CD14-positive monocyte (primary cell): ENCODE measurements around the gene TIAM1. TPM values are rescaled to one million over a fixed set of nuclear protein-coding genes. Genes with fewer than 3 reads are reported as not detected.
A peak's percentile ranks its signal among the peaks of the same experiment; 100 is the strongest.

Source experiments
- DNase-seq, 3 donors: peaks; one replicate each; pipeline ENCODE4 v3.0.0-alpha.2; 2011 to 2022
- H2AFZ ChIP-seq: 2 replicates; pipeline ENCODE4 v1.6.0; 2012; ENCODE audit warnings: mild to moderate bottlenecking, low read depth, low read length, inconsistent platforms; ENCODE audit not compliant: insufficient read depth, poor library complexity, severe bottlenecking
- H3K27ac ChIP-seq, 2 donors: 1 replicate in 1 of 2; 2 replicates in 1 of 2; pipeline ENCODE4 v1.5.1; 2012 to 2013; ENCODE audit warnings: low read length in 2 of 2, control low read depth in 1 of 2, inconsistent platforms in 1 of 2, low read depth in 1 of 2, mild to moderate bottlenecking in 1 of 2
- H3K27me3 ChIP-seq, 2 donors: one replicate each; pipeline versions ENCODE4 v1.6.0 to v1.6.1; 2011 to 2013; ENCODE audit warnings: low read length in 2 of 2; ENCODE audit not compliant: control insufficient read depth in 2 of 2, insufficient read depth in 2 of 2
- H3K36me3 ChIP-seq, 2 donors: replicated peaks in 1 of 2; 1 replicate in 1 of 2; 2 replicates in 1 of 2; pipeline versions ENCODE4 v1.5.1 to v1.6.1; 2012 to 2013; ENCODE audit warnings: low read length in 2 of 2, control low read depth in 1 of 2, inconsistent platforms in 1 of 2, mild to moderate bottlenecking in 1 of 2; ENCODE audit not compliant: insufficient read depth in 2 of 2, control insufficient read depth in 1 of 2
- H3K4me1 ChIP-seq, 2 donors: 1 replicate in 1 of 2; 2 replicates in 1 of 2; pipeline versions ENCODE4 v1.5.1 to v1.6.1; 2012 to 2013; ENCODE audit warnings: low read length in 2 of 2, control low read depth in 1 of 2, inconsistent platforms in 1 of 2, mild to moderate bottlenecking in 1 of 2, moderate library complexity in 1 of 2; ENCODE audit not compliant: insufficient read depth in 2 of 2, control insufficient read depth in 1 of 2
- H3K4me2 ChIP-seq: replicated peaks from 2 replicates; pipeline ENCODE3; 2012; ENCODE audit warnings: low read length, moderate library complexity, mild to moderate bottlenecking; ENCODE audit not compliant: poor library complexity, severe bottlenecking; ENCODE audit errors: extremely low read depth
- H3K4me3 ChIP-seq, 3 experiments: fragments of 200-600 bp in 1 of 3; sonication (generic) in 1 of 3; replicated peaks in 1 of 3; 1 replicate in 2 of 3; 2 replicates in 1 of 3; pipeline ENCODE4 v1.5.1; 2011 to 2013; ENCODE audit warnings: low read length in 3 of 3, mild to moderate bottlenecking in 3 of 3, control low read depth in 2 of 3, low read depth in 2 of 3, inconsistent platforms in 1 of 3, moderate library complexity in 1 of 3
- H3K79me2 ChIP-seq: 2 replicates; pipeline ENCODE4 v1.6.0; 2012; ENCODE audit warnings: mild to moderate bottlenecking, control low read depth, inconsistent platforms, low read length, moderate library complexity; ENCODE audit not compliant: insufficient read depth
- H3K9ac ChIP-seq: 2 replicates; pipeline ENCODE4 v1.6.0; 2017; ENCODE audit warnings: low read length, mild to moderate bottlenecking; ENCODE audit not compliant: insufficient read depth, poor library complexity, severe bottlenecking
- H3K9me3 ChIP-seq, 2 donors: replicated peaks in 1 of 2; 1 replicate in 1 of 2; 2 replicates in 1 of 2; pipeline versions ENCODE4 v1.5.1 to v1.6.1; 2012 to 2013; ENCODE audit warnings: low read length in 2 of 2, control low read depth in 1 of 2; ENCODE audit not compliant: control insufficient read depth in 1 of 2, insufficient read depth in 1 of 2
- H4K20me1 ChIP-seq: 2 replicates; pipeline ENCODE4 v1.6.0; 2012; ENCODE audit warnings: mild to moderate bottlenecking, low read length, control low read depth, moderate library complexity; ENCODE audit not compliant: insufficient read depth
- H3K27ac Mint-ChIP-seq, 7 donors: one replicate each; pipeline ENCODE4 v1.8.0; 2020; ENCODE audit warnings: mild to moderate bottlenecking in 7 of 7, mixed read lengths in 7 of 7, moderate library complexity in 6 of 7, inconsistent platforms in 2 of 7
- H3K27me3 Mint-ChIP-seq, 3 donors: one replicate each; pipeline ENCODE4 v1.8.0; 2021 to 2022; ENCODE audit warnings: low read depth in 3 of 3, mild to moderate bottlenecking in 3 of 3, mixed read lengths in 3 of 3, moderate library complexity in 3 of 3, inconsistent platforms in 1 of 3
- H3K36me3 Mint-ChIP-seq, 2 donors: one replicate each; pipeline ENCODE4 v1.8.0; 2020; ENCODE audit warnings: mixed read lengths in 2 of 2, inconsistent platforms in 1 of 2, mild to moderate bottlenecking in 1 of 2
- H3K4me1 Mint-ChIP-seq: one replicate; pipeline ENCODE4 v1.8.0; 2020; ENCODE audit warnings: mild to moderate bottlenecking, mixed read lengths
- H3K4me3 Mint-ChIP-seq, 2 donors: one replicate each; pipeline ENCODE4 v1.8.0; 2020; ENCODE audit warnings: mild to moderate bottlenecking in 2 of 2, mixed read lengths in 2 of 2, moderate library complexity in 1 of 2
- H3K9me3 Mint-ChIP-seq, 7 donors: one replicate each; pipeline ENCODE4 v1.8.0; 2020 to 2022; ENCODE audit warnings: mixed read lengths in 7 of 7, mild to moderate bottlenecking in 6 of 7, moderate library complexity in 6 of 7, inconsistent platforms in 2 of 7
- WGBS: methylation state at CpG from one replicate; pipeline ENCODE4 v1.1.5; 2013; ENCODE audit warnings: missing lambda C conversion rate; ENCODE audit not compliant: insufficient coverage; 5-methylcytosine and 5-hydroxymethylcytosine counted together
- intact Hi-C, 2 donors: fragments of 100-400 bp; cut with micrococcal nuclease; formaldehyde crosslinking; loops; one replicate each; pipeline versions ENCODE4 v1.15.0 to v1.15.1; 2023
- polyA minus RNA-seq: library from RNA; depleted of rRNA, polyadenylated mRNA; stranded (reverse); fragments of >200 nt; gene quantifications from 2 replicates; pipeline ENCODE4 v1.2.3, GENCODE V29; 2012
- polyA plus RNA-seq, 3 donors: library from polyadenylated mRNA; depleted of rRNA in 1 of 3; unstranded in 2 of 3; stranded (reverse) in 1 of 3; fragments of 300-500 nt in 2 of 3; fragments of >200 nt in 1 of 3; fragmentation: Illumina TruSeq in 2 of 3; gene quantifications; 1 replicate in 2 of 3; 2 replicates in 1 of 3; pipeline ENCODE4 v1.2.3, GENCODE V29; 2012 to 2021
- total RNA-seq, 12 experiments: library from RNA in 1 of 12; stranded (reverse) in 1 of 12; fragments of 120-200 nt in 1 of 12; gene quantifications; one replicate each; pipeline ENCODE4 v1.2.4 and lab custom pipeline; 2013 to 2026; ENCODE audit warnings: mixed read lengths in 6 of 12, inconsistent platforms in 1 of 12
- TF ChIP-seq, protein P1 (sequence below): fragments of 200-600 bp; IDR thresholded peaks from one replicate; pipeline ENCODE4 v1.8.0; 2022; ENCODE audit warnings: antibody characterized with exemption, mild to moderate bottlenecking

Gene TIAM1, protein sequence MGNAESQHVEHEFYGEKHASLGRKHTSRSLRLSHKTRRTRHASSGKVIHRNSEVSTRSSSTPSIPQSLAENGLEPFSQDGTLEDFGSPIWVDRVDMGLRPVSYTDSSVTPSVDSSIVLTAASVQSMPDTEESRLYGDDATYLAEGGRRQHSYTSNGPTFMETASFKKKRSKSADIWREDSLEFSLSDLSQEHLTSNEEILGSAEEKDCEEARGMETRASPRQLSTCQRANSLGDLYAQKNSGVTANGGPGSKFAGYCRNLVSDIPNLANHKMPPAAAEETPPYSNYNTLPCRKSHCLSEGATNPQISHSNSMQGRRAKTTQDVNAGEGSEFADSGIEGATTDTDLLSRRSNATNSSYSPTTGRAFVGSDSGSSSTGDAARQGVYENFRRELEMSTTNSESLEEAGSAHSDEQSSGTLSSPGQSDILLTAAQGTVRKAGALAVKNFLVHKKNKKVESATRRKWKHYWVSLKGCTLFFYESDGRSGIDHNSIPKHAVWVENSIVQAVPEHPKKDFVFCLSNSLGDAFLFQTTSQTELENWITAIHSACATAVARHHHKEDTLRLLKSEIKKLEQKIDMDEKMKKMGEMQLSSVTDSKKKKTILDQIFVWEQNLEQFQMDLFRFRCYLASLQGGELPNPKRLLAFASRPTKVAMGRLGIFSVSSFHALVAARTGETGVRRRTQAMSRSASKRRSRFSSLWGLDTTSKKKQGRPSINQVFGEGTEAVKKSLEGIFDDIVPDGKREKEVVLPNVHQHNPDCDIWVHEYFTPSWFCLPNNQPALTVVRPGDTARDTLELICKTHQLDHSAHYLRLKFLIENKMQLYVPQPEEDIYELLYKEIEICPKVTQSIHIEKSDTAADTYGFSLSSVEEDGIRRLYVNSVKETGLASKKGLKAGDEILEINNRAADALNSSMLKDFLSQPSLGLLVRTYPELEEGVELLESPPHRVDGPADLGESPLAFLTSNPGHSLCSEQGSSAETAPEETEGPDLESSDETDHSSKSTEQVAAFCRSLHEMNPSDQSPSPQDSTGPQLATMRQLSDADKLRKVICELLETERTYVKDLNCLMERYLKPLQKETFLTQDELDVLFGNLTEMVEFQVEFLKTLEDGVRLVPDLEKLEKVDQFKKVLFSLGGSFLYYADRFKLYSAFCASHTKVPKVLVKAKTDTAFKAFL (N-terminal part only)
- 69.5 TPM for total RNA-seq (2013)
- polyA plus RNA-seq (10 to 100 TPM; 17.7 to 55.0 (median 45.3) TPM), polyA minus RNA-seq (98.0 and 103 TPM in 2 replicates), total RNA-seq (lab: John Stamatoyannopoulos, UW) (25.1 to 189 (median 129) reads per million in 11 experiments)

DNA sequence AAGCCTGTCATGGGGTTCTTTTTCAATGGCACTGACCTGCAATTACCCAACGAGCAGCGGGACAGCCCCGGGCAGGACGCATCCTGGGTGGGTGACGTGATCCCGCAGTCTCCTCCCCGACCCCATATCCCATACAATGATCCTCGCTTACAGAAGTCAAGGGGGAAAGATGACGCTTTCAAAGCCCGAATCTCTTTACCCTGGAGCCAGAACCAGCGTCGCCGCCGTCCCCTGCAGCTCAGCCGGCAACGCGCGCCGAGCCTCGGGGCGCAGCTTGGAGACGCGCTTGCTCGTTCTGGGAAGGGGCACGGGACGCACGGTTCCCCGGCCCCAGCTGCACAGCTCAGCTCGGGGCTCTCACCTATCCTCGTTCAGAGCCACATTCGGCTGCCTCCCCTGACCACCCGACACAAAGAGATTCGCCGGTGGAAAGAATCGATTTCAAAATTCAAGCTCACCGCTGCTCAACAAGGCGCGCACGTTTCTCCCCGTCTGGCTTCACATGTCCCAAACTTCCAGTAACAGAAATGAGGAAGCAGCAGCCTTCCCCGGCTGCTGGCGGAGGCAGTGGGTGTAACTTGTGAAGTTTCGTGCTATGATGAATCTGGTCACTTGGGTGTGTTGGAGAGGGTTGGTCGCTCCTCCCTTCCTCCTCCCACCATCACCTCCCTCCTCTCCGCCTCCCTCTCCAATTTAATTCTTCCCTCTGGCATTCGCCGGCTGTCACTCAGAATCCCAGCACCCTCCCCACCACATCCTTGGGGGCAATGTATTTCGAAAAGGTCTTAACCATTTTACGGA, at the start of gene TIAM1:
TIAM1 (minus strand) TSS at position 582 of the 801 bp plus-strand sequence. CDS start 77,289 bp downstream, outside the sequence.
- peak; percentile 70 to 75 (median 75) for DNase-seq
- peaks cover 37% of the 10 kb centered on the region for H3K79me2 ChIP-seq
- WGBS, result under 1% methylated on average over 35 of the region's 49 CpGs
- H3K36me3 ChIP-seq, result peaks cover 0 to 2% of the 10 kb centered on the region in 2 donors
- H3K27me3 ChIP-seq, result peaks cover 0 to 25% of the 10 kb centered on the region in 2 donors
- Mint-ChIP-seq H3K4me3 (peak within 1 kb of the TSS; percentile 99), H3K4me1 (peaks cover 59% of the 10 kb centered on the region), H3K27ac (peak within 1 kb of the TSS; percentile 84 to 96 (median 93)), H3K27me3 (peaks cover 17 to 22% (median 18%) of the 10 kb centered on the region in 3 donors), H3K36me3 (peaks cover under 1 to 4% of the 10 kb centered on the region in 2 donors), H3K9me3 (peaks cover 0 to 4% (median 2%) of the 10 kb centered on the region in 7 donors)
- intact Hi-C loops, result loop anchor here (5.0 to 10.0 kb wide), 2 partner anchors 101 to 142 kb away; no protein-coding TSS in a partner anchor
- H3K4me1 ChIP-seq, result peaks cover 50 to 60% of the 10 kb centered on the region in 2 donors
- H3K9me3 ChIP-seq, result no peaks in the 10 kb centered on the region
- peak within 1 kb of the TSS; percentile 79 to 92 (median 84) for H3K4me3 ChIP-seq
- peak within 1 kb of the TSS; percentile 64 for H2AFZ ChIP-seq
- H3K27ac ChIP-seq, result peak within 1 kb of the TSS; percentile 21 to 82
- peaks cover 30% of the 10 kb centered on the region for H4K20me1 ChIP-seq
- H3K9ac ChIP-seq, result peak within 1 kb of the TSS; percentile 69
- peak within 1 kb of the TSS; percentile 93 for H3K4me2 ChIP-seq
- TF ChIP-seq, protein P1, sequence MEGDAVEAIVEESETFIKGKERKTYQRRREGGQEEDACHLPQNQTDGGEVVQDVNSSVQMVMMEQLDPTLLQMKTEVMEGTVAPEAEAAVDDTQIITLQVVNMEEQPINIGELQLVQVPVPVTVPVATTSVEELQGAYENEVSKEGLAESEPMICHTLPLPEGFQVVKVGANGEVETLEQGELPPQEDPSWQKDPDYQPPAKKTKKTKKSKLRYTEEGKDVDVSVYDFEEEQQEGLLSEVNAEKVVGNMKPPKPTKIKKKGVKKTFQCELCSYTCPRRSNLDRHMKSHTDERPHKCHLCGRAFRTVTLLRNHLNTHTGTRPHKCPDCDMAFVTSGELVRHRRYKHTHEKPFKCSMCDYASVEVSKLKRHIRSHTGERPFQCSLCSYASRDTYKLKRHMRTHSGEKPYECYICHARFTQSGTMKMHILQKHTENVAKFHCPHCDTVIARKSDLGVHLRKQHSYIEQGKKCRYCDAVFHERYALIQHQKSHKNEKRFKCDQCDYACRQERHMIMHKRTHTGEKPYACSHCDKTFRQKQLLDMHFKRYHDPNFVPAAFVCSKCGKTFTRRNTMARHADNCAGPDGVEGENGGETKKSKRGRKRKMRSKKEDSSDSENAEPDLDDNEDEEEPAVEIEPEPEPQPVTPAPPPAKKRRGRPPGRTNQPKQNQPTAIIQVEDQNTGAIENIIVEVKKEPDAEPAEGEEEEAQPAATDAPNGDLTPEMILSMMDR, result no peak
